ENCODE measurements around the gene PSORS1C2.

The PSORS1C2 gene

GRCh38 chr6:31178143-31179041 lies 39.5 kb upstream of the PSORS1C2 start:
- Histone ChIP-seq H3K4me3 (ENCODE audit: low read length) (peak overlapping the region; percentile 46), H3K4me1 (ENCODE audit: low read length) (peaks cover 33% of the 10 kb centered on the region), H3K9me3 (ENCODE audit: insufficient read depth, low read length) (no peaks in the 10 kb centered on the region), H3K27ac (ENCODE audit: low read length) (peak overlapping the region; percentile 41), H3K27me3 (ENCODE audit: low read depth, low read length) (no peaks in the 10 kb centered on the region), H4K20me1 (ENCODE audit: insufficient read depth, low read length) (peaks cover 24% of the 10 kb centered on the region), H2AFZ (ENCODE audit: low read depth, low read length) (no peak overlapping the region), H3K36me3 (replicated peaks; ENCODE audit: low read depth, low read length) (peaks cover 8% of the 10 kb centered on the region), H3K4me2 (ENCODE audit: low read length) (peak overlapping the region; percentile 72), H3K79me2 (ENCODE audit: low read length) (peaks cover 94% of the 10 kb centered on the region), H3K9ac (ENCODE audit: low read length) (peak overlapping the region; percentile 26; the same call in 1 of the 2 replicates)
- no peak for TF ChIP-seq EZH2phosphoT487 (IDR thresholded peaks at IDR 0.05; ENCODE audit: low read depth)
- TF ChIP-seq, protein P1, sequence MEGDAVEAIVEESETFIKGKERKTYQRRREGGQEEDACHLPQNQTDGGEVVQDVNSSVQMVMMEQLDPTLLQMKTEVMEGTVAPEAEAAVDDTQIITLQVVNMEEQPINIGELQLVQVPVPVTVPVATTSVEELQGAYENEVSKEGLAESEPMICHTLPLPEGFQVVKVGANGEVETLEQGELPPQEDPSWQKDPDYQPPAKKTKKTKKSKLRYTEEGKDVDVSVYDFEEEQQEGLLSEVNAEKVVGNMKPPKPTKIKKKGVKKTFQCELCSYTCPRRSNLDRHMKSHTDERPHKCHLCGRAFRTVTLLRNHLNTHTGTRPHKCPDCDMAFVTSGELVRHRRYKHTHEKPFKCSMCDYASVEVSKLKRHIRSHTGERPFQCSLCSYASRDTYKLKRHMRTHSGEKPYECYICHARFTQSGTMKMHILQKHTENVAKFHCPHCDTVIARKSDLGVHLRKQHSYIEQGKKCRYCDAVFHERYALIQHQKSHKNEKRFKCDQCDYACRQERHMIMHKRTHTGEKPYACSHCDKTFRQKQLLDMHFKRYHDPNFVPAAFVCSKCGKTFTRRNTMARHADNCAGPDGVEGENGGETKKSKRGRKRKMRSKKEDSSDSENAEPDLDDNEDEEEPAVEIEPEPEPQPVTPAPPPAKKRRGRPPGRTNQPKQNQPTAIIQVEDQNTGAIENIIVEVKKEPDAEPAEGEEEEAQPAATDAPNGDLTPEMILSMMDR (IDR thresholded peaks at IDR 0.05; ENCODE audit: low read depth, low read length), result no peak

- H3K4me3 ChIP-seq (ENCODE audit: low read length), result no peak overlapping the region
- no peaks in the 10 kb centered on the region for H3K27me3 ChIP-seq (ENCODE audit: low read depth, low read length)
- peaks cover 92% of the 10 kb centered on the region for H3K79me2 ChIP-seq (ENCODE audit: low read length)
- H4K20me1 ChIP-seq (ENCODE audit: insufficient read depth, low read length), result peaks cover 24% of the 10 kb centered on the region
- H3K4me1 ChIP-seq (ENCODE audit: low read length), result peaks cover 37% of the 10 kb centered on the region
- H3K9ac ChIP-seq (ENCODE audit: low read length), result no peak overlapping the region
- no peak overlapping the region for H2AFZ ChIP-seq (ENCODE audit: low read depth, low read length)
- no peak overlapping the region for H3K4me2 ChIP-seq (ENCODE audit: low read length)
- no peaks in the 10 kb centered on the region for H3K9me3 ChIP-seq (ENCODE audit: insufficient read depth, low read length)
- H3K27ac ChIP-seq (ENCODE audit: low read length), result no peak overlapping the region
- H3K36me3 ChIP-seq (replicated peaks; ENCODE audit: low read depth, low read length), result peaks cover 8% of the 10 kb centered on the region
- TF ChIP-seq, protein P1 (IDR thresholded peaks at IDR 0.05; ENCODE audit: low read depth, low read length), result no peak
- TF ChIP-seq EZH2phosphoT487 (IDR thresholded peaks at IDR 0.05; ENCODE audit: low read depth), result no peak
Measured at GRCh38 chr6:31175971-31176370, 37.1 kb upstream of the PSORS1C2 start.

DNA sequence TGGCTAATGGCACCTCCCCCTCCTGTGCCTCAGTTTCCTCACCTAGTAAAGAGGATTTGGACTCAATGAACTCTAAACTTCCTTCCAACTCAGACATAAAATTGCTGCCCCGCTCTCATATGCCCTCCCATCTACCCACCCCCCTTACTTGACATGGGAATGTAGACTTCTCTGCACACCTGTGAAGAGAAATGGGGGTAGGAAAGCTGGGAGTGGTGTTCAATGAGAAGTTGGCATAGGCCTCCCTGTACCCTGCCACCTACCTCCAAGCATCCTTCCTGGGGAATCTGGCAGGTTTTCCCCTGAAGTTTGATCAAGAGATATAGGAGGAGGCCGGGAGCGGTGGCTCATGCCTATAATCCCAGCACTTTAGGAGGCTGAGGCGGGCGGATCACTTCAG lies 35.5 kb upstream of the PSORS1C2 start:
- no peak for TF ChIP-seq EZH2phosphoT487 (IDR thresholded peaks at IDR 0.05; ENCODE audit: low read depth)
- TF ChIP-seq, protein P1 (IDR thresholded peaks at IDR 0.05; ENCODE audit: low read depth, low read length), result no peak
- Histone ChIP-seq H2AFZ (ENCODE audit: low read depth, low read length) (no peak overlapping the region), H4K20me1 (ENCODE audit: insufficient read depth, low read length) (peaks cover 19% of the 10 kb centered on the region), H3K36me3 (replicated peaks; ENCODE audit: low read depth, low read length) (peaks cover 3% of the 10 kb centered on the region), H3K4me1 (ENCODE audit: low read length) (peaks cover 26% of the 10 kb centered on the region), H3K27me3 (ENCODE audit: low read depth, low read length) (no peaks in the 10 kb centered on the region), H3K4me3 (ENCODE audit: low read length) (no peak overlapping the region), H3K9me3 (ENCODE audit: insufficient read depth, low read length) (no peaks in the 10 kb centered on the region), H3K27ac (ENCODE audit: low read length) (no peak overlapping the region), H3K9ac (ENCODE audit: low read length) (no peak overlapping the region), H3K4me2 (ENCODE audit: low read length) (no peak overlapping the region), H3K79me2 (ENCODE audit: low read length) (peaks cover 82% of the 10 kb centered on the region)

DNA sequence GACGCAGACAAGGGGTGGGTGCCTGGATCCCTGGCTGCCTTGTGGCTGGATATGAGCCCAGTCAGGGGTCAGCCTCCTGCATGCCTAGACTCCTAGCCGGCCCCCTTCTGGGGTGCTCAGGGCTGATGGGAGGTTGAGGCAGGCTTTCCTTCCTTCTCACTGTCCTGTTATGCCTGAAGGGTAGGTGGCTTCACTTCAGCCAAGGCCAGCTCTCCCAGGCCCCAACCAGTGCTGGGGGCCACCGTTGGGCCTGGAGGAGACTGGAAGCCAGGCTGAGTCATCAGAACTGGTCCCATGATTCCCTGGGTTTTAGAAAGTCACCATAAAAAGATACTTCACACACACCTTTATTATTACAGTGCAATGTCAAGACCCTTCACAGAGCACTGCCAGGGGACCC lies 34.5 kb upstream of the PSORS1C2 start:
- no peaks in the 10 kb centered on the region for H3K27me3 ChIP-seq (ENCODE audit: low read depth, low read length)
- H3K36me3 ChIP-seq (replicated peaks; ENCODE audit: low read depth, low read length), result peaks cover 6% of the 10 kb centered on the region
- no peak overlapping the region for H3K4me3 ChIP-seq (ENCODE audit: low read length)
- no peaks in the 10 kb centered on the region for H3K9me3 ChIP-seq (ENCODE audit: insufficient read depth, low read length)
- H3K9ac ChIP-seq (ENCODE audit: low read length), result no peak overlapping the region
- H3K4me1 ChIP-seq (ENCODE audit: low read length), result peaks cover 16% of the 10 kb centered on the region
- TF ChIP-seq, protein P1 (IDR thresholded peaks at IDR 0.05; ENCODE audit: low read depth, low read length), result no peak
- no peak for TF ChIP-seq EZH2phosphoT487 (IDR thresholded peaks at IDR 0.05; ENCODE audit: low read depth)
- H4K20me1 ChIP-seq (ENCODE audit: insufficient read depth, low read length), result peaks cover 15% of the 10 kb centered on the region
- H3K79me2 ChIP-seq (ENCODE audit: low read length), result peaks cover 80% of the 10 kb centered on the region
- no peak overlapping the region for H3K27ac ChIP-seq (ENCODE audit: low read length)
- no peak overlapping the region for H2AFZ ChIP-seq (ENCODE audit: low read depth, low read length)
- no peak overlapping the region for H3K4me2 ChIP-seq (ENCODE audit: low read length)
